Right lobe of liver (tissue), 6 donors: ENCODE data around the gene TNIK. TPM values are rescaled to one million over a fixed set of nuclear protein-coding genes. Genes with fewer than 3 reads are reported as not detected.

Source experiments
- ATAC-seq, 4 donors: fragments of 200-7000 bp; cut with Tn5 transposase; one replicate each; pipeline ENCODE4 v1.9.1; 2020; ENCODE audit warnings: mild to moderate bottlenecking in 4 of 4, moderate library complexity in 4 of 4
- DNase-seq, 3 donors: peaks; one replicate each; pipeline ENCODE4 v3.0.0-alpha.2; 2020
- H3K27ac ChIP-seq, 3 donors: fragments of 200-600 bp; one replicate each; pipeline ENCODE4 v1.8.0; 2022
- H3K27me3 ChIP-seq, 2 donors: fragments of 200-600 bp; one replicate each; pipeline ENCODE4 v1.8.0; 2022
- H3K36me3 ChIP-seq, 4 donors: fragments of 200-600 bp; sonication (generic) in 1 of 4; one replicate each; pipeline versions ENCODE4 v1.5.1 to v1.8.0; 2017 to 2022; ENCODE audit warnings: control low read depth in 1 of 4
- H3K4me1 ChIP-seq, 4 donors: fragments of 200-600 bp; sonication (generic) in 1 of 4; one replicate each; pipeline versions ENCODE4 v1.5.1 to v1.8.0; 2017 to 2022; ENCODE audit warnings: control low read depth in 1 of 4
- H3K4me3 ChIP-seq, 3 donors: fragments of 200-600 bp; one replicate each; pipeline ENCODE4 v1.8.0; 2022
- H3K9me3 ChIP-seq, 4 donors: fragments of 200-600 bp; sonication (generic) in 1 of 4; one replicate each; pipeline versions ENCODE4 v1.5.1 to v1.8.0; 2017 to 2022; ENCODE audit warnings: control low read depth in 1 of 4
- POLR2A ChIP-seq: fragments of 450-650 bp; IDR thresholded peaks from one replicate; pipeline ENCODE4 v1.6.1; 2017; ENCODE audit warnings: antibody characterized with exemption, mild to moderate bottlenecking
- WGBS: methylation state at CpG from one replicate; pipeline ENCODE4 v1.1.6; 2018; ENCODE audit warnings: low coverage, low lambda C conversion rate; ENCODE audit not compliant: insufficient coverage; ENCODE audit errors: missing lambda C conversion rate; 5-methylcytosine and 5-hydroxymethylcytosine counted together
- intact Hi-C, 2 donors: fragments of 100-400 bp; cut with DNase I; formaldehyde crosslinking; loops; one replicate each; pipeline versions ENCODE4 v1.11.2 to v1.14.1; 2022
- total RNA-seq, 6 experiments: library from RNA; depleted of rRNA in 2 of 6; stranded (reverse); fragments of >200 nt in 2 of 6; fragmentation: NEBNext Ultra II Directional in 3 of 6; extraction: Animal tissue kit (Norgen Biotek cat#: 25700) in 3 of 6; gene quantifications; one replicate each; pipeline versions ENCODE4 v1.1.0 to v1.2.4, GENCODE V29; 2016 to 2023
- TF ChIP-seq, protein P1 (sequence below), 4 donors: fragments of 200-600 bp in 3 of 4; fragments of 450-650 bp in 1 of 4; IDR thresholded peaks; one replicate each; pipeline versions ENCODE4 v1.5.1 to v1.8.0; 2016 to 2022; ENCODE audit warnings: antibody characterized with exemption in 4 of 4, mild to moderate bottlenecking in 2 of 4
- donor health status: DM: no; HTN: yes; CAD: no.
- donor health status: DM: no; HTN: no; CAD: no.
- donor health status: DM: no; HTN: no; CAD: no.
- donor health status: DM: no; HTN: yes; CAD: no.
- donor health status: DM: no; HTN: yes; CAD: no.

Gene TNIK
- total RNA-seq, 6 experiments from 2014 or later = 5.2 to 8.0 (median 6.8) TPM

DNA sequence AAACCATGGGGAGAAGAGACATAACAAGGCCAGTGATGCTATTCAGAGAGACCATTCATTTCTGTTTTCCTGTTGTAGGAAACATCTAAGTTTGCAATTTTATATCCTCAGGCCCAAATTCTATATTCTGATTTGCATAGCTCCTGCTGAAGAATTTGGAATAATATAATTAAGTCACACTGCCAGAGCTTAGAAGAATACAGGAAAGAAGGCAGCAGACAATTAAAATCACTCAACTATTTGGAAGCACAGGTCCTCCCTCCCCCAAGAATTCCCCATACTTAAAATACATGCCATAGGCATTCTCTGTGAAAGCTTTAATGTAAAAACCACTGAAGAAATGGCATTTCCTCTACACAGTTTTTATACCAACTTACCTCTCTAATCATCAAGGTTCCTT is 366.7 kb downstream of the TNIK start:
- Histone ChIP-seq H3K9me3 (no peaks in the 10 kb centered on the region), H3K4me1 (peaks cover 0 to 48% (median 25%) of the 10 kb centered on the region in 4 donors), H3K27me3 (no peaks in the 10 kb centered on the region), H3K36me3 (no peaks in the 10 kb centered on the region), H3K27ac (peak overlapping the region; percentile 72 to 93 (median 82)), H3K4me3 (no peak overlapping the region)
- no peak for DNase-seq
- intact Hi-C loops = no loop called here
- TF ChIP-seq, protein P1, sequence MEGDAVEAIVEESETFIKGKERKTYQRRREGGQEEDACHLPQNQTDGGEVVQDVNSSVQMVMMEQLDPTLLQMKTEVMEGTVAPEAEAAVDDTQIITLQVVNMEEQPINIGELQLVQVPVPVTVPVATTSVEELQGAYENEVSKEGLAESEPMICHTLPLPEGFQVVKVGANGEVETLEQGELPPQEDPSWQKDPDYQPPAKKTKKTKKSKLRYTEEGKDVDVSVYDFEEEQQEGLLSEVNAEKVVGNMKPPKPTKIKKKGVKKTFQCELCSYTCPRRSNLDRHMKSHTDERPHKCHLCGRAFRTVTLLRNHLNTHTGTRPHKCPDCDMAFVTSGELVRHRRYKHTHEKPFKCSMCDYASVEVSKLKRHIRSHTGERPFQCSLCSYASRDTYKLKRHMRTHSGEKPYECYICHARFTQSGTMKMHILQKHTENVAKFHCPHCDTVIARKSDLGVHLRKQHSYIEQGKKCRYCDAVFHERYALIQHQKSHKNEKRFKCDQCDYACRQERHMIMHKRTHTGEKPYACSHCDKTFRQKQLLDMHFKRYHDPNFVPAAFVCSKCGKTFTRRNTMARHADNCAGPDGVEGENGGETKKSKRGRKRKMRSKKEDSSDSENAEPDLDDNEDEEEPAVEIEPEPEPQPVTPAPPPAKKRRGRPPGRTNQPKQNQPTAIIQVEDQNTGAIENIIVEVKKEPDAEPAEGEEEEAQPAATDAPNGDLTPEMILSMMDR (IDR thresholded peaks at IDR 0.05) = no peak
- TF ChIP-seq POLR2A = no peak
- ATAC-seq = no peak

DNA sequence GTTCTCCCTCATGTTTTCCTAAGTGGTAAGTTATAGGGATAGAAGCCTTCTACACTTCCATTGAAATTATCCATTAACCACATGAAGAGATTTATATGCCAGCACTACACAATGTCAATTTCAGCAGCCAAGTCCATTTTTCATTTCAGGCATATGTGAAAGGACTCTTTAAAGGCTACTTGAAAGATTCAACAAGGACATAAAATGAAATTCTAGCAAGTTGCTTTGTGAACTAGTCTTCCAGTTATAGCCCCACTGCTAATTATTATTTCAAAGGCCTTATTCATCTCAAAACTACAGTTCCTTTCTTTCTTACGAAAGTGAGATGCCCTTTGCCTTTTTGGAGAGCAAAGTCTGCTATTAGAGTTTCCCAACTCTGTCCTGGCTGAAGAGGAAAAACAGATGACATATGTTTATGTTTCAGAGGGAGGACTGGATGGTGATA is 367.7 kb downstream of the TNIK start:
- peaks cover 0 to 49% (median 27%) of the 10 kb centered on the region in 4 donors for H3K4me1 ChIP-seq
- ATAC-seq = peak; percentile 76 to 87 (median 82)
- no peaks in the 10 kb centered on the region for H3K9me3 ChIP-seq
- no peaks in the 10 kb centered on the region for H3K27me3 ChIP-seq
- intact Hi-C loops = no loop called here
- H3K27ac ChIP-seq = peak overlapping the region; percentile 72 to 93 (median 82)
- DNase-seq = no peak
- H3K4me3 ChIP-seq = no peak overlapping the region
- no peaks in the 10 kb centered on the region for H3K36me3 ChIP-seq
- TF ChIP-seq, protein P1 (IDR thresholded peaks at IDR 0.05) = no peak
- TF ChIP-seq POLR2A = no peak
- whole genome bisulfite sequencing = 20% methylated on average over 1 of the region's 1 CpG

DNA sequence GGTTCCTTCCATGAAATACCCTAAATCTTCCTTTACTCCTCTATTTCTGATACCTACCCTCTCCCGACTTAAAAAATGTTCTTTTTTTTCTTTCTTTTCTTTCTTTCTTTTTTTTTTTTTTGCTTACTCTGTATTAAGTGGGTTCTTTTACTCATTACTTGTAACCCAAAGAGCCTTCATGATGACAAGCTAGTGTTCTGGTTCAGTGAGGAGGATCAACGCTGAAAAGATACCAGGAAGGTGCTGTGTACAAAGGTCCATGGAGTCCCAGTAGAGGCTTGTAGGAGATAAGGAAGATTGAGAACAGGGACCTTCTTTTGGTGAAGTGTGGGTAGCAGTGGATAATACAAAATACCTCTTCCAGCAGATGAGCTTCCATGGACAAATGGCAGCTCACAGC is 369.9 kb downstream of the TNIK start:
- DNase-seq (no peak), ATAC-seq (no peak)
- Histone ChIP-seq H3K27me3 (no peaks in the 10 kb centered on the region), H3K36me3 (no peaks in the 10 kb centered on the region), H3K4me1 (peaks cover 0 to 49% (median 27%) of the 10 kb centered on the region in 4 donors), H3K27ac (peak overlapping the region; percentile 49 to 58 (median 50)), H3K9me3 (no peaks in the 10 kb centered on the region), H3K4me3 (no peak overlapping the region)
- TF ChIP-seq POLR2A = no peak
- TF ChIP-seq, protein P1 (IDR thresholded peaks at IDR 0.05) = no peak
- WGBS = 100% methylated on average over 2 of the region's 2 CpGs
- intact Hi-C loops = no loop called here

DNA sequence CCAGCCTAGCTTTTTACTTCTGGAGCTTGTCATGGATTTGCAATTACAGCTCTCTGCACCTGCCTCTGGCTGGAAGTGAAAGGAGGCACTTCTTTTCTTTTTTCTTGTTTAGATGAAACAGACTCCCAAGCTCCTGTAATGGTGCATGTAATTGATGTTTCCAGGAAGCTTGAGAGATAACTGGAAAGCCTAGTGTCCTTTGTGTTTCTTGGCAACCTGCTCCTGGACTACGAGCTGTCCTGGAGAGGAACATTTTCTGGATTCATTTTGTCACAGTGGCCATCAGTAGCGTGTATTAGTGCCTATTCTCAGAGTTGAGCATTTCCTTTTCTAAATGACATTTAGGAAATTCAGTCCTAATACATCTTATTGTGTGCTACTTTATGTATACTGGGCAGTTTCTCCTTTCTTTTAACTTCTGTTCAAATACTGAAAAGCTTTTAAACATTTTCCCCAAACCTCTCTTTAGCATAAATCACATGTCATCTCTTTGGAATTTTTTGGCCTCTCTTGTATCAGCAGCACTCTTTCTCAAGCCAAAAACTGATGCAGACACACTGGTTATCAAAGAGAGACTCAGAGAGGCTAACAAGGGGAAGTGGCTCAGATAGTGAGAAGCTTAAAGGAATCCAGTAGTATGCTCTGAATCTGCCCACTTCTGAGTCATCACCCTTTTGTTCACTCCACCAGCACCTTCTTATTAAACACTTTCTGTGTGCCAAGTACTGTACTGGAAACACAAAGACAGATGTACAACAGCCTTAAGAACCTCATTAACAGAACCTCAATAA is 371.0 kb downstream of the TNIK start:
- Histone ChIP-seq H3K9me3 (no peaks in the 10 kb centered on the region), H3K27me3 (no peaks in the 10 kb centered on the region), H3K4me1 (peaks cover 0 to 49% (median 27%) of the 10 kb centered on the region in 4 donors), H3K4me3 (no peak overlapping the region), H3K36me3 (no peaks in the 10 kb centered on the region), H3K27ac (peak overlapping the region; percentile 49 to 58 (median 50))
- DNase-seq (peak in 1 of 3 donors; percentile 52), ATAC-seq (peak; percentile 71 to 76 (median 72))
- WGBS = 13% methylated on average over 2 of the region's 2 CpGs
- TF ChIP-seq, protein P1 (IDR thresholded peaks at IDR 0.05) = no peak
- no peak for TF ChIP-seq POLR2A
- intact Hi-C loops = no loop called here
